Measurements from ENCODE around the gene DOK6. TPM values are rescaled to one million over a fixed set of nuclear protein-coding genes. Genes with fewer than 3 reads are reported as not detected.

The DOK6 gene
- total RNA-seq, 1 experiment from 2014 or later, result 4.1 TPM

GRCh38 chr18:69357590-69357989, 43.1 kb upstream of the DOK6 start:
- no peaks in the 10 kb centered on the region; the same call in 1 of the 2 replicates for H3K27me3 Mint-ChIP-seq (ENCODE audit: low read depth)
- peaks cover 19% of the 10 kb centered on the region for H3K36me3 Mint-ChIP-seq
- no peak overlapping the region for H3K4me3 Mint-ChIP-seq
- no peak for DNase-seq (ENCODE audit: low spot score)
- TF ChIP-seq USF2 (CRISPR knock-in tag; IDR thresholded peaks at IDR 0.05) (no peak), PRDM15 (CRISPR knock-in tag; IDR thresholded peaks at IDR 0.05) (no peak), ZNF232 (CRISPR knock-in tag; IDR thresholded peaks at IDR 0.05) (no peak), KAT7 (CRISPR knock-in tag; IDR thresholded peaks at IDR 0.05; ENCODE audit: borderline replicate concordance) (no peak), TEAD4 (CRISPR knock-in tag; IDR thresholded peaks at IDR 0.05) (no peak), CBFB (CRISPR knock-in tag; IDR thresholded peaks at IDR 0.05; ENCODE audit: low read depth) (no peak), PREB (CRISPR knock-in tag; IDR thresholded peaks at IDR 0.05; ENCODE audit: borderline replicate concordance) (no peak), E2F1 (CRISPR knock-in tag; IDR thresholded peaks at IDR 0.05) (no peak), E2F5 (CRISPR knock-in tag; IDR thresholded peaks at IDR 0.05) (no peak), ZSCAN18 (CRISPR knock-in tag; IDR thresholded peaks at IDR 0.05) (no peak), IRF1 (CRISPR knock-in tag; IDR thresholded peaks at IDR 0.05) (no peak), ESRRA (CRISPR knock-in tag; IDR thresholded peaks at IDR 0.05; ENCODE audit: borderline replicate concordance) (no peak), AR (CRISPR knock-in tag; IDR thresholded peaks at IDR 0.05) (no peak), ELF4 (CRISPR knock-in tag; IDR thresholded peaks at IDR 0.05; ENCODE audit: low read depth) (no peak), IRF2 (CRISPR knock-in tag; IDR thresholded peaks at IDR 0.05; ENCODE audit: borderline replicate concordance, low read depth) (no peak), HMGA2 (CRISPR knock-in tag; IDR thresholded peaks at IDR 0.05) (no peak), CREM (CRISPR knock-in tag; IDR thresholded peaks at IDR 0.05) (no peak), RELA (CRISPR knock-in tag; IDR thresholded peaks at IDR 0.05; ENCODE audit: borderline replicate concordance) (no peak), TP53 (CRISPR knock-in tag; IDR thresholded peaks at IDR 0.05) (no peak)
- CTCF ChIA-PET, result no interaction called here
- no peak for ATAC-seq
- POLR2A ChIA-PET, result no interaction called here
- H3K27ac Mint-ChIP-seq, result no peak overlapping the region
- H3K4me1 Mint-ChIP-seq, result no peaks in the 10 kb centered on the region
- peaks cover 39% of the 10 kb centered on the region for H3K9me3 Mint-ChIP-seq

Measured in WTC11 (cell line).